IPS DF 4.7 (cell line): ENCODE measurements around the gene CREG2.
A peak's percentile ranks its signal among the peaks of the same experiment; 100 is the strongest.
"Not testable (repeated sequence)": the region's sequence is repeated elsewhere in the genome, so short reads cannot be mapped to it uniquely, and the experiment has no call there.

Experiments
- DNase-seq: peaks from one replicate; pipeline ENCODE4 v3.0.0-alpha.2; 2013; ENCODE audit warnings: low spot score; ENCODE audit errors: extremely low read depth

Gene CREG2

DNA sequence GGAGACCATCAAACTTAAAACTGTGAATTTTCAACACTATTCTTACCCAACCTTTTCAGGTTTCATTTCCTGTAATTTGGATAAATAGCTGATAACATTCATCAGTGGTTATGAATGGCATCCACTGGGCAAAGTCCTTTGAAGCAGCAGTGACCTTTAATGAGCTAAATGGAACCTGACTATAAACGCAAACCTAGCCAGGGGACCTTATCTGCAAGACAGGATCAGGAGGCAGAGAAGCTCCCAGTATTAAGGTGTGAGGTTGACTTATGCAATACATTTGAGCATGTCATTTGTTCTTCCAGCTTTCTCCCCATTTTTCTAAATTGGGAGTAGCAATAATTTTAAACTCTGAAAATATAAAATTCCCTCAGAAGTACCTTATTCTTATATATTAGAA is 38.4 kb downstream of the CREG2 start:
- DNase-seq: no peak

DNA sequence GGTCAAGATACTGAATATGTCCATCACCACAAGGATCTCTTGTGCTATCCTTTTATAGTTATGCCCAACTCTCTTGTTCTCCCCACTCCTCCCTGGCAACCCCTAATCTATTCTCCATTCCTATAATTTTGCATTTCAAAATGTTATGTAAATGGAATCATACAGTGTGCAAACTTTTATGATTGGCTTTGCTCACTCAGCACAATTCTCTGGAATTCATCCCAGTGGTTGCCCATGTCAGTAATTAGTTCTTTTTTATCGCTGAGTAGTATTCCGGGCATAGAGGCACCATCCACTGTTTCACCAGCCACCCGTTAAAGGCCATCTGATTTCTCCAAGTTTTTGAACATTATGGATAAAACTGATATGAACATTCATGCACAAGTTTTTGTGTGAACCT is 40.4 kb downstream of the CREG2 start:
- no peak for DNase-seq

DNA sequence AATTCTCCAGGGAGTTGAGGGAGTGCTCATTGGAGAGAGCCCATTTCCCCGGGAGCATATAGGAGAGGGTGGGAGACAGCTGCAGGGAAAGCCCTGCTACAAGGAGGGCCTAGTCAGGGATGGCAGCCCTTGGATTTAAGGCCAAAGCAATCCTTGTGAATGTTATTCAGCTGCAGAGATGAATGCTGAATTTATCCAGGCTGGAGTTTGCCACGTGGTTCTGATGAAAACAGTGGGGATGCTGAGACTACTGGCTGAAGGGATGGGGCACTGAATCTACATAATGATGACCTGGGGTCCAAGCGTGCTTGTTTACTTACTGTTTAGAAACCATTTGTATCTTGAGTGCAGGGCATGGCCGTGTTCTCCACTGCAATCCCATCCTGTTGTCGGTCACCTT is 43.2 kb downstream of the CREG2 start:
- no peak for DNase-seq

DNA sequence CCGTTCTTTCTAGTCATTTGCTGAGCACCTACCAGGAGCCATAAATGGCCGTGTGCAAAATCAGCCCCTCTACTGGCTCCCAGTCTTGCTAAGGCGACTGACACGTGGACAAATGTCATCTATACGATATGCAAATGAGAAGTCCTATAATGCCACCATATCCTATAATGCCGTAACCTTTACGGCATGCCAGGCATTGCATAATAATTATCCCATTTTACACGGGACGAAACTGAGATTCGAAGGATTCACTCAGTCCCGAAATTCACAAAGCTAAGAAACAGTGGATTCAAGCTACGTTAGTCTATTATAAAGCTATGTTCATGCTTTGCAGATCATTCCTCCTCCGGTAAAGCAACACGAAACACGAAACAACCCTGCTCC is 44.7 kb downstream of the CREG2 start:
- DNase-seq: no peak

DNA sequence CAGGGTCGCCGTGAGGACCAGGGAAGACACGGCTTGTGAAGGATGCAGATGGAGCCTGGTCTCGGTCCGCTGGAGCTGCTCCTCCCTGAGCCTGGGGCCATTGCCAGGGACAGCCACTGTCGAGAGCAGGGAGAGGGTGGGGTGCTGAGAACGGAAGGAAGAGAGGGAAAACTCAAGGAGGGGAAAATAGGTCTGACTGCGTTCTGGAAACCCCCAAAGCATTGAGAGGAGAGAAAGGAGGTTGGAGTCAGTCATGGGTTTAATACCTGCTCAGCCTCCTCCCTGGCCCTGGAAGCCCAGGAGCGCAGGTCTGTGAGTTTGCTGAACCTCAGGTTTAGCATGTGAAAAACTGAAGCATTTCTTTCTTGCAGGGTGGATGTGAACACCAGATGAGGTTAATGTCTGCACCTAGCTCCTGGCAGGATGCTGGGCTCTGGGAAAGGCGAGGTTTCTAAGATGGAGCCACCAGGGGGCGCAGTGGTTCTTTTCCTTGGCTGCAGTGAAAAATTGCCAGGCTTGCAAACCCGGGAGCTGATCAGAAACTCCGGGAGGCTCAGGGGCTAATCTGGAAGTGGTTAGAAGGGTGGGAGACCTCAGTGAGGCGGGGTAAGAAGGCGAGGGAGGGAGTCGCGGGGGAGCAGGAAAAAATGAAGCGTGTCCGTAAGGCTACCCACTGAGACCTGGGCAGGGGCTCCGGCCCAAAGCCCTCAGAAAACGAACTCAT is 45.2 kb downstream of the CREG2 start:
- DNase-seq: peak; percentile 81

DNA sequence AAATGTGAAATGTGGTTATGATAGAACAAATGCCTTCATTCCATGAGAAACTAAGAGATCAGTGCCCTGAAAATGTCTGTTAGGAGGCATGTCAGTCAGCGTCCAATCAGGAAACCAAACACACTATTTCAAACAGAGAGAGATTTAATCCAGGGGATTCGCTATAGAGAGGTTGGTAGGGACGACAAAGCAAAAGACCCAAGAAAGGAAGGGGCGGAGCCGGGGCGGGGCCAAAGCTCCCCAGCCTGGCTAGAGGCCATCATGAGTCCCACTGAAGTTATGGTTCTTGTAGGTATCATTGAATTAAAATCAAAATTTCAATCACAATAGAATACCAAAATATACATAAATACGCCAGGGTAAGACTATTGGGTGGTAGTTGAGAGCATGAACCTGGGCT is 45.9 kb downstream of the CREG2 start:
- DNase-seq: no peak

DNA sequence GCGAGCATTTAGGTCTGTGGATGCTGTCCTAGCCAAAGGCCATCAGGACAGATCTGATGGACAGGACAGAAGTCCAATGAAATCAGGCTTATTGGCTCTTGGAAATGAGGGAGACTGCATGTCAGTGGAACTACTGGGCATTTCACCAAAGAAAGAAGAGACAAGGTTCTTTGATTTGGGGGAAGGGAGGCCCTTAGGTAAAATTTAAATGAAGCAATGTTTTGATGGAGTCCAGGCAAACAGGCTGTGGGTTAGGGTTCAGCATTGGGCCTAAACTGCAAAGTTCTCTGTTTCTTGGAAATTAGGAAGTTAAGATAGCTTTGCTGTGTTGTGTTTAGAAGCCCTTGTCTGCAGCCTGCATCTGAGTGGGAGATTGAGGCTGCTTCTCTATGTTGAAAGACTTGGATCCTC is 47.2 kb downstream of the CREG2 start:
- DNase-seq: no peak

DNA sequence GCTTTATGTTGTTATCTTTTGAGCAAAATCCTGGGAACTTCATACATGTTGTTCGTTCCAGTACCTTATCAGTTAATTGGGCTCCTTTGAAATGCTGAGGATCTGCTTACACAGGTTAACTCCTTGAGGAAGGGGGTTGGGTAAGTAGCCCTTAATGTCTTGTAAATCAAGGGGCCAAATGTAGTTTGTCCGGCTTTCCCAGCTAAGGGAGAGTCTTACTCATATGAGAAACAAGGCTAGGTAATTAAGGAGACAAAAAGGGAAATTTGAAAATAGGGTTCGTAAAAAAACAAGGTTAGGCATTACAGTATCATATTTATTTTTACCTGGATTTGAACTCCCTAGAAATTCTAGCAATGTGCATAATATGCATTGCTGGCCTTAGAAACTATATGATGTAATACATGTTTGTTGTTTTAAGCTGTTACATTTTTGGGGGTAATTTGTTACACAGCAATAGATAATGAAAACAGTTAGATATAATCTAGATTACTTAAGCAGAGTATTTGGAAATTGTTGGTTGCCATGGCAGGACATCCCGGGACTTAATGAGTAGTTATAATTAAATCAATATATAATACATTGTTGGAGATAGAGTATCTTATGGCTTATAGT is 47.9 kb downstream of the CREG2 start:
- no peak for DNase-seq

DNA sequence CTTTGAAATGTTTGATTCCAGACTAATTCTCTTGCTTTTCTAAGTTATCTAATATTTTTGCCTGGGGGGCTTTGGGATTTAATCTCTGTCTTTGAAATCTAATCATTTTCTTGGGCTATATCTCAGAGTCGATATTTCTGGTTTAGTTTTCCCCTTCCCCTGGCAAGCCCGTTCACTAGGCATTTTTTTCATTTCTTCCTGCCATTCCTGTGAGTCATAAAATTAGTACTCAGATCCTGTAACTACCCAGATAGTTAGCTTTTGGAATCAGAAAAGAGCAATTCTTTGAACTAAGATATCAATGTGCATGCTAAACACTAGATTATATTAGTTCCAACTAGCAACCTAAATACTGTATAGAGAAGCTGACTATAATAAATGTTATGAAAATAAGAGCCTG is 49.4 kb downstream of the CREG2 start:
- no peak for DNase-seq

DNA sequence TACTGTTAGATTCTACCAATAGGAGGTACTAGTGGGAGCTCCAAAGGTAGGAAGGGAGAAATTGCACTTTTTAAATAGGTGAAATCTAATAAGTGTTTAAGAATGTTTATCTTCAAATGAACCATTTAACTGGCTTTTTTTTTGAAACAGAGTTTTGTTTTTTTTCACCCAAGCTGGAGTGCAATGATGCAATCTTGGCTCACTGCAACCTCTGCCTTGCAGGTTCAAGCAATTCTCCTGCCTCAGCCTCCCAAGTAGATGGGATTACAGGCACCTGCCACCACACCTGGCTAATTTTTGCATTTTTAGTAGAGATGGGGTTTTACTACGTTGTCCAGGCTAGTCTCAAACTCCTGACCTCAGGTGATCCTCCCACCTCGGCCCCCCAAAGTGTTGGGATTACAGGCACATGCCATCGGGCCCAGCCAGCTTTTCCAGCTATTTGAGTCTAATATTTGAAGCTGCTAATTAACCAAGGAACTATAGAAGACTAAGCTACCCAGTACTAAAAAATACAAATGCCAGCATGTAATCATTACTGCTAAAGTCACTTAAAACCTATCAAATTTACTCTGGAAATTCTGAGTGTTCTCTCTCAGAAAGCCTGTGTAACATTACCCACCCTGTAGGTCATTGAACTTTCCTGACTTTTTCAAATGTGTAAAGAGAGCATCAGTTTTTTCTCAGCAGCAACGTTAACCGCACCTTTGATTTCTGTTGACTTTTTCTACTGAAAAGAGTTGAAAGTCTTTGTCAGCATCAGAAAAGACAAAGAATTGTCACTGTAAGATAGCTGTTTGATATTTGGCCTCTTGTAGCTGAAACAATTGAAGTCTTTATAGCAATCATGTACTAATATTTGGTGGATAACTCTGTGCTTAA is 54.2 kb downstream of the CREG2 start:
- DNase-seq: no peak

DNA sequence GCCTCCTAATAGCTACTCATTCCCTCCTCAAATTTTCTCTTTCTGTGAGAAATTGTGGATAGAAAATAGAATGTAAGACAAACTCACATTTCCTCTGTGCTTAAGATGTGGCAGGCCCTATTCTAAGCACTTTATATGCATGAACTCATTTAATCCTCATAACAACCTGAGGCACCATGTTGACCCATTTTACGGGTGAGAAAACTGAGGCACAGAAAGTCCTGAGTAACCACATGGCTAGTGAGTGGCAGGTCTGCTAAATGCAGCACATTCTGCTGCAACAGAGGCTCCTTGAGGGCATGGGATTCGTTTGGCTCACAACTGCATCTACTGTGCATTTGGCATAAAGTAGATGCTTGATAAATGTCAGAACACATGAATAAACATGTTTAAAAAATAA is 56.1 kb downstream of the CREG2 start:
- DNase-seq: no peak

DNA sequence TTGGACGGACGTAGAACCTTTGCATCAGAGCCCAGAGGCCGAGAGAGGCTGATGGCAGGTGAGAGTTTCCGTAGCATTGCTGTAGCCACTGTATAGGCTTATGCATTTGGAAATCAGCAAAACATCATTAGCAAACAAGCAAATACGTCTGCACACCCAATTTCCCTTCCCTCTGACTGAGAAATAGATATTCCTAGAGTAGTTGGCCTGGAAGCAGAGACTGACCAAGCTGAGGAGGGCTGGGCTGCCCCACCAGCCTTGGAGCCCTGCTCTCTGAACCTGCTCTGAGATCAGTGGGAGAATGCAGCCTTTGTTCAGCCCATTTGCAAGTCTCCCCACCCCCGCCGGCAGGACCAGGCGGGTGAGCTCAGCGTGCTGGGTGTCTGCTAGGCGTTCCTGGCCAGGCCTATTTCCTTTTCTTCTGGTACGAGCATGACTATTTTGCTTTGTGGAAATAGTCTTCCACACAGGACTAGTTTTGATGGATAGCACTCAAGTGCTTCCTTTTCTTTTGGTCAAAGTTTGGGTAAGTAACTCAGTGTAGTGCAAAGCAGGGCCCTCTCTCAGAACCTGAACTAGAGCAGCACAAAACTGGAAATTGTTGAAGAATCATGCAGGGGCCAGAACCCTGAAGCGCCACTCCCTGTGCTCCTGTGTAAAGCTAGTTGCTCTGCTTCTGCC is 56.9 kb downstream of the CREG2 start:
- DNase-seq: no peak

DNA sequence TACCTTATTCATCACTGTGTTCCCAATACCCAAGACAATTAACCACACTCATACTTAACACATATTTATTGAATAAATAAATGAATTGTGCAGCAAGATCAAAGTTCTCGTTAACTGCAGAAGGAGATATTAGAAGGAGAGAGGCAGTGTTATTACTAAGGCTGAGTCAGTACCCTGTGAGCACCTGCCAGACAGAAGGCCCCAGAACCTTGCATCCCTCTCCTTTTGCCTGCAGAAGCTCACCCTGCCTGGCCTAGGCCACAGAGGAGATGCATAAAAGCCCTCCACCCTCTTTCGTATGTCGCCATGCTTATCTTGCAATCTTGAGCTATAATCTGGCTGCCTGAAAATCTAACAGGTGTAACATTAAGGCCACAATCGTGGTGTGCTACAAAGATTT is 58.3 kb downstream of the CREG2 start:
- DNase-seq: no peak

DNA sequence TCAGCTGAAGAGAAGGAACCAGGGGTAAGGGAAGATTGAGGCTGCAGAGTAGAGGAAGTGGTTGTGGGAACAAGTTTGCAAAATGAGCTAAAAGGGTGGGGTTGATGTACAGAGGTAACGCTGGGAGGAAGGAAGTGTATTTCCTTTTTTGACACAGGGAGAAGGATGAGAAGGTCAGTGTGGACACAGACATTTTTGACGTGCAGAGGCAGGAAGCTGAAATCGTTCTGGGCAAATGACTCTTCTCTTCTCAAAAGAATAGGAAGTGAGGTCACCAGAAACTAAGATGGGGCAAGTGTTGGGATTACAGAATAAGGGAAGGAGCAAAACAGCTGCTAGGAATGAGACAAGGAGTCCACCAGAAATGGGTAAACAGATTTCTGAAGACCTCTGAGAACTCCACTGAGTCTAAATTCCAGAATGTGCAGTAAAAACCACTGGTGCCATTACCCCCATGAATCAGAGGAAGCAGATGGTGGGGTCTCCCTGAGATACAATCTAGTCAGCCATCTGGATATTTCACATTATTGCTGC is 58.8 kb downstream of the CREG2 start:
- no peak for DNase-seq

DNA sequence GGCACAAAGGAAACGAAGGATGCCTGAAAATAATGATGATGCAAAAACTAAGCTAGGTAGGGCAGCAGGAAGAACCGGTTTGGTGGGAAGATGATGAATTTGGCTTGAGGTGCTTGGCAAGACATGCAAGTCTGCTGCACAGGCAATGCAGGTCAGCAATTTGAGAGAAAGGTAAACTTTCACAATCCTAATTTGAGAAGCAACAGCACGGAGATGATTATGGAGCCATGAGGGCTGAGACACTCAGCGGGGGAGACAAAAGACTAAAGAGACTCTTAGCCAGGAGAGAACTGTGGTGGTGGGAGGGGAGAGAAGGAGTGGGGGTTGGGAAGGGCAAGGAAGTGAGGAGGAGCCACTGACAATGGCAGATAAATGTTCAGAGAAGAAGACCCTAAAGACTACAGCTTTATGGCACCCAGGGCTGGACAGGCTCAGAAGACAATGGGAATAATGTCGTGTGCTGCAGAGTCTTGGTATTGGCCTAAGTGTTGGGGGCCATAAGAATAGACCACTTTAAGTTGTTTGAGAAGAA is 59.4 kb downstream of the CREG2 start:
- DNase-seq: no peak

DNA sequence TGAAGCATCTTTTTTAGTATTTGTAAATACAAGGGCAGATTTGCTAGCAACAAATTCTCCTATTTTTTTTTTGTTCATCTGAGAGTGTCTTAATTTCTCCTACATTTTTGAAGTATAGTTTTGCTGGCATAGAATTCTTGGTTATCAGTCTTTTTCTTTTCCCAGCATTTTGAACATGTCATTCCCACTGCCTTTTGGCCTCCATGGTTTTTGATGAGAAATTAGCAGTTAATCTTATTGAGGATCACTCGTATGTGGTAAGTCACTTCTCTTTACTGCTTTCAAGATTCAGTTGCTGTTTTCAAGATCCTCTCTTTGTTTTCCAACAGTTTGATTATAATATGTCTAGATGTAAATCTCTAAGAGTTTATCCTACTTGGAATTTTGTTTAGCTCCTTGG is 61.9 kb downstream of the CREG2 start:
- DNase-seq: no peak

DNA sequence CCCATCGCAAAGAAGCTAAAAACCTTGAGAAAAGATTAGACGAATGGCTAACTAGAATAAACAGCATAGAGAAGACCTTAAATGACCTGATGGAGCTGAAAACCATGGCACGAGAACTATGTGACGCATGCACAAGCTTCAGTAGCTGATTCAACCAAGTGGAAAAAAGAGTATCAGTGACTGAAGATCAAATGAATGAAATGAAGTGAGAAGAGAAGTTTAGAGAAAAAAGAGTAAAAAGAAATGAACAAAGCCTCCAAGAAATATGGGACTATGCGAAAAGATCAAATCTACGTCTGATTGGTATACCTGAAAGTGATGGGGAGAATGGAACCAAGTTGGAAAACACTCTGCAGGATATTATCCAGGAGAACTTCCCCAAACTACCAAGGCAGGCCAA is 70.7 kb downstream of the CREG2 start:
- DNase-seq: not testable (repeated sequence)

DNA sequence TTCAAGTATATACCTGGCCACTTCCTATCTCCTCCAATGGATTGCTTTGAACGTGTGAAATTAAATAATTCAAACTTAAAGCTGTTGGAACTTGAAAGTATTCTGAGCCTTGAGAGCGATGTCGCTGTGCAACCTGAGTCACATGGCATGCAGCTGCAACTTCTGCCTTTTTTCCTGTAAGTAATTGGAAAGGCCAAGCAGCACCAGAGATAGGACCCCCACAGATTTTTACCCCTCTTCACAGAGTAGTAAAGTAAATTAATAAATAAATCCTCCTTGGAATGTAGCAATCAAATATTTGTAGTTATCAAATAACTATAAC is 75.6 kb downstream of the CREG2 start:
- DNase-seq: no peak

DNA sequence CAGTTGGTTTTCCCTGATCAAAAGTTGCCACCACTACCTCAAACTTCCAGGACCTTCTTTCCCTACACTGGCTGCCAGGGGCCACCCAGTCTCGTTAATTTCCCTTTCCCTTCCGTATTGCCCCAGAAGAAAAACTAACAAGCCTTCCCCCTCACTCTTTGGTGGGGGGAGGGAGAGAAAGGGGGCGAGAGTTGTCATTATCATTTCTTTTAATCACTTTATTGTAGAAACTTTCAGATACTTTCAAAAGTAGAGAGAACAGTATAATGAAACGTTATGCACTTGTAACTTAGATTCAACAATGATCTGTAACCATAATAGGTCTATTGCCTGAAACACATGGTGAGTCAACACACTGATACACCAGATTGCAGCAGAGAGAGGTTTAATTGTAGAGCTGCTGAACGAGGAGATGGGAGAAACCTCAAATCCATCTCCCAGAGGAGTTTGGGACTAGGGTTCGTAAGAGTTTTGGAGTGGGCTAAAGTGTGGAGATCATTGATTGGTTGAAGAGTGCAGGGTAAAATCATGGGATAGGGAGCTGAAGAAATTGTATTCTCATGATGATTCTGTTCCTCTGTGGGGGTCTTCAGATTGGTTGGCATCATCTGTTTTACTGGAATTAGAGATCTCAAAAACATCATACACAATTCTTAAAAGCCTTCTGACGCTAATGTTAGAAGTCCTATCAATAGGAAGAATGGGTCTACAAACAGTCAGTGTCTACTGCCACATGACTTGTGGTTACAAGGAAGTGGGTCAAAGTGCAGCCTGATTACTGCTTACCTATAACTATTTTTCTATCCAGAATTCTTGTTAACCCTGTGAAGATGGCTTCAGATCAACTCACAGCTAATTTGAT is 76.2 kb downstream of the CREG2 start:
- DNase-seq: no peak

DNA sequence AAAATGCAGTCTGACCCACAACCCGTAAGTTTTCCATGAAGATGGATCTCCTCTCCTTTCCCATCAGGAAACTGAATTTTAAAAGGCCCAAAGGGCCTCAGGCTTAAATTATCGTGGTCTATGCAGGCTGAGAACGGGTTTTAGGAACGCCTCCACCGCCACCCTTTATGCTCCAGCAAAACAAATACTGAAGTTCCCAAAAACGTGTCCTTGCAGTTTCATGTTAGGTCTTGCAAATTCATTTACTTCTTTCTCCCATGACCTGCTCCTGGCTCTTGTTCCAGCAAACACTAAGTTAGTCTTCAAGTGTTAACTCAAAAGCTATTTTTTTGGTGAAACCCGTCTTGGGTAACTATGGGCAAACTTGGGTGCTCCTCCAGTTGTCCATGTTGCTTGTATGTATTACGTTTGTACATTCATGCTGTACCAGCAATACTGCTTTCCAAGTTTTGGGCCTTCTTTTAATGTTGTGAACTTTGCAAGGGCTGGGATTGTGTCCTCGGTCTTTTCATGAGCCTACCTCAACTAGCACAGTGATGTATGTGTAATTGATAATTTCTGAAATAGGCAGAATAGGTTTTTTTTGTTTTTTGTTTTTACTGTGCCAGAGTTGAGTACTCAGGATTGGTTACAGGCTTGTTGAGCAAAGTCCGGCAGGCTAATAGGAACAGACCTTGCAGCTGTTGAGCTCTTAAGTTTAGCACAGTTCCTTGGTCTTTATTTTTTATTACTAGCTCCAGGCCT is 77.0 kb downstream of the CREG2 start:
- no peak for DNase-seq
